Frontal cortex (tissue), 4 donors: ENCODE data around the gene TRPM1. TPM values are rescaled to one million over a fixed set of nuclear protein-coding genes. Genes with fewer than 3 reads are reported as not detected.

Source experiments
- DNase-seq, 2 donors: peaks; one replicate each; pipeline ENCODE4 v3.0.0; 2012; ENCODE audit warnings: low spot score in 2 of 2
- FAIRE-seq: peaks from 2 replicates; lab custom pipeline; 2012; peaks lifted over from hg19 to GRCh38; lab: Jason Lieb, UNC
- total RNA-seq: library from RNA; depleted of rRNA; stranded (reverse); fragments of >200 nt; gene quantifications from one replicate; pipeline ENCODE4 v1.2.3, GENCODE V29; 2014
- donor health status: control.
- donor health status: control.
- donor health status: control.

Gene TRPM1
- total RNA-seq, result not detected

- DNase-seq, result no peak
- FAIRE-seq, result no peak
Observed at GRCh38 chr15:31101262-31102038, at the start of gene TRPM1. TSS of gene TRPM1 (minus strand) at chr15:31101725. CDS start at chr15:31081355, 20,370 bp downstream.

GRCh38 chr15:31150732-31151231, 49.3 kb upstream of the TRPM1 start:
- DNase-seq (no peak), FAIRE-seq (no peak)

GRCh38 chr15:31149987-31150386, 48.5 kb upstream of the TRPM1 start:
- DNase-seq (no peak), FAIRE-seq (no peak)

- no peak for FAIRE-seq
Observed at GRCh38 chr15:31149088-31149505, 47.6 kb upstream of the TRPM1 start.

DNA sequence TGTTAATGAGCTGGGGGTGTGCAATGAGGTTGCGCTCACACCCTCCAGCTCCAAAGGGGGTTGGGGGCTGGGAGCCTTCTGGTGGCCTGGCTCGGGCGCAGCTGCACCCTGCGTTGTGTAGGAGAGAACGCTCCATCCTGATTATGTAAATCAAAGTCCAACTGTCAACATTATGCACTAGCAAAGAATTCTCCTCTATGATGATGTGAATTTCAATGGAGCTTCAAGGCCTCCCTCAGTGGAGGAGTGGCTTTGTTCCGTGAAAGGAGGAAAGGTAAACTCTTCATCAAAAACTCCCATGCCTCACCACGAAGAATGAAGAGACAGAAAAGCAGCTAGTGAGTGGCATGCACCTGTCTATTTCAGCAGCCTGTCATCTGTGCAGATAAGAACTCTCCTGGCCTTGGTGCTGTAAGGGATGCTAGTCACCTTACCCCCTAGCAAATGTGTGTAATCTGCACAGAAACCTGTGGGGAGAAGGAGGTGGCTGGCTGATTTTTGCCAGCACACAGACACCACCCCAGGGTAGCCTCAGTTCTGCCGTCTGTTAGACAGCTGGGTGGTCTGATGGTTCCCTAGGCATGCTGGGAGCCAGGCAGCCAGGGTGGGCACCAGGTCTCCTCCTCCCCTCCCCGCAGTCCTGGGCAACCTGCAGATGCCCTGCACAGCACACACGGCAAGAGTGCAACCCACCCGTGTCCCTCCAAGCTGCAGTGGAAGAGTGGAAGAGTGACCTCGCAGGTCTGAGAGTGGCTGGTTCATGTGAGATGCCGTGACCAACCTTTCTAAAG, 47.0 kb upstream of the TRPM1 start:
- DNase-seq (no peak), FAIRE-seq (no peak)

More at GRCh38 chr15:31149088-31149505, 47.6 kb upstream of the TRPM1 start:
- no peak for DNase-seq

- FAIRE-seq (no peak), DNase-seq (no peak)
Observed at GRCh38 chr15:31147944-31148296, 46.4 kb upstream of the TRPM1 start.

- FAIRE-seq (no peak), DNase-seq (no peak)
Observed at GRCh38 chr15:31147456-31147855, 45.9 kb upstream of the TRPM1 start.

GRCh38 chr15:31145271-31145911, 43.9 kb upstream of the TRPM1 start:
- FAIRE-seq (no peak), DNase-seq (no peak)

DNA sequence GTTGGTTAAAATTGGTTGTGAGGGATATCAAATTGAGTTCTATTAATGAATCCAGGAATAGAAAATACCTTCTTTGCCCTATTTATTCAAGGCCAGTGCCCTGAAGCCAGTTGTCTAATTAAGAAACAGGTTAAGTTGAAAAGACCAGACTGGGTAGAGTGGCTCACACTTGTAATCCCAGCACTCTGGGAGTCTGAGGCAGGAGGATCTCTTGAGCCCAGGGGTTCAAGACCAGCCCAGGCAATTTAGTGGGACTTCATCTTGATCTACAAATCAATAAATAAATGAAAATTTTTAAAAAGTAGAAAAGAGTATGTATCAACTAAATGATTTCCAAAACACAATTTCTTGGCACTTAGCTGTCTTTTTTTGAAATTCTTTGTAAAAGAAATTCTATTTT, 40.3 kb upstream of the TRPM1 start:
- DNase-seq, result no peak

DNA sequence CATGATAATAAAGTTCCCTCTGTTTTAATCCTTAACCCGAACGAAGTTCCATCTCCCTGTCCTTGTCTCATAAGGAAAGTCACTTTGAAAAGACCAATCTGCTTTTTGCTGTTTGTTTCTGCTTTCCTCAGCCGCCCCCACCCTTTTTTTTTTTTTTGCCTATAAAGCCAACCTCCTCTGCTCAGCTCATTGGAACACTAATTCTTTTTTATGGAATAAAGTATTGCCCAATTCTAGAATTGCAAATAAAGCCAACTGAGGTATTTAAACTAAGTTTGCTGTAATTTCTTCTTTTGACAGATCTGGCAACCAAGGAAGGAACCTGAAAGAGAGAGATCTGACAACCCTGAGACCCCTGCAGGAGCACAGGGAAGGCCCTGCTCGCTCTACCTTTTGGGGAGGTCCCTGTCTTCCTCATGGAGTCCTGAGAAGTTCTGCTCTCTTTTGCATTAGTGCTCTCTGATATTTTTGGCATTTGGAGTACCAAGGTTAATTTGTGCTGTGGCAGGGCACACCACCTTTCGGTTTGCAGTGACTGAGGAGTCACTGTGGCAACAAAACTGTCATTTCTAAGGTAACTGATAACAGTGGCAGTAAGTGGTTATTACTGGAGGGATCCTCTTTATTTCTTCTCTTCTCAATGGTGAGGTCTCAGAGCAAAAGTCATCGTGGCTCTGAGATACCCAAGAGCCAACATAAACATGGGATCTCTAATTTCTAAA, 35.2 kb upstream of the TRPM1 start:
- no peak for DNase-seq
- no peak for FAIRE-seq

More for the DNA sequence above, 40.3 kb upstream of the TRPM1 start:
- FAIRE-seq, result no peak

DNA sequence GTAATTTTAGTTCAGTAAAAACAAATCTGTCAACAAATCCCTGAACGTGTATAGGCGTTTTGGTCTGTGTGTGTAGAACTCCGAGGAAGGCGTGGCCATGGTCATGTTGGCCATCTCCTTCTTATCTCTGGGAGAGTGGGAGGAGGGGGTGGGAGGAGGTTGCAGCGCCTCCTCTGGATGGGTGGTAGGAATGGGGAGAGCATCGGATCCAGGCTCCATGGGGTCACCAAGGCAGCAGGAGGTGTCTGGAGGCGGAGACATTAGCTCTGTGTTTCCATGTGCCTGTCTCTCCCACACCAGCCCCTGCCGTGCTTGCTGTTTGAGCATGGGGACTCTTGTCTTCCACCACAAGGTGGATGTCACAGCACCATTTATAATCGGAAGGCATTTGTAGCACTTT, 34.5 kb upstream of the TRPM1 start:
- FAIRE-seq (no peak), DNase-seq (no peak)

DNA sequence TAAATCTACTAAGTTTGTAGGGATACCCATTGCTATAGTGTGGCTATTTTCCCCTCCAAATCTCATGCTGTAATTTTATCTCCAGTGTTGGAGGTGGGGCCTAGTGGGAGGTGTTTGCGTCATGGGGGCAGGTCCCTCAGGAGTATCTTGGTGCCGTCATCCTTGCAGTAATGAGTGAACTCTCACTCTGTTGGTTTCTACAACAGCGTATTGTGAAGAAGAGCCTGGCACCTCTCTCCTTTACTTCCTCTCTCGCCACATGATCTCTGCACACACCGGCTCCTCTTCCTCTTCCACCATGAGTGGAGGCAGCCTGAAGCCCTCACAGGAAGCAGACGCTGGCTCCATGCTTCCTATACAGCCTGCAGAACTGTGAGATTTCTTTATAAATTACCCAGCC, 34.0 kb upstream of the TRPM1 start:
- no peak for FAIRE-seq

GRCh38 chr15:31133890-31134289, 32.4 kb upstream of the TRPM1 start:
- no peak for DNase-seq
- no peak for FAIRE-seq

More for the DNA sequence above, 34.0 kb upstream of the TRPM1 start:
- no peak for DNase-seq

DNA sequence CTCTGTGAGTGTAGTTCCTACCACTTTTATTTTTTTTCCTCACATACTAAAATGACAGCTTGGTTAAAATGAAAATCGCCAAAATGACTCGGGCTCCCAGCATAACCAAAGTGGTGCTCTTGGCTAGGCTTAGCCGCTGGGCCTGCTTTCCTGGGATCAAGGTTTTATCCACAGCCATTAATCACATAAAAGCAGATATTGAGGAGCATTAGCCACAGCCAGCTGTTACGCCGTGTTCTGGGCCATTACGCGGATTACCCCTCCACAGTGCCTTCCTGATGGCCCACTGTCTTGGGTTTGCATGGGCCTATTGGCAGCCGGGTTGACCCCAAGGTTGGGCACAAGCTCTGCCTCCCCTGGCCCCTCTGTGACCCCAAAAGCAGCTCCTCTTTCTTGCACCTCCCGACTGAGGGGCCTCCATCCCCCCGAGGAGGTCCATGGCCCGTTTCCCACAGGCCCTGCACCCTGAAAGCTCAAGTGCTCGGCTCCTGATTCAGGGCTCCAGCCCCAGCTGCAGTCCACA, 30.4 kb upstream of the TRPM1 start:
- no peak for FAIRE-seq
- no peak for DNase-seq

DNA sequence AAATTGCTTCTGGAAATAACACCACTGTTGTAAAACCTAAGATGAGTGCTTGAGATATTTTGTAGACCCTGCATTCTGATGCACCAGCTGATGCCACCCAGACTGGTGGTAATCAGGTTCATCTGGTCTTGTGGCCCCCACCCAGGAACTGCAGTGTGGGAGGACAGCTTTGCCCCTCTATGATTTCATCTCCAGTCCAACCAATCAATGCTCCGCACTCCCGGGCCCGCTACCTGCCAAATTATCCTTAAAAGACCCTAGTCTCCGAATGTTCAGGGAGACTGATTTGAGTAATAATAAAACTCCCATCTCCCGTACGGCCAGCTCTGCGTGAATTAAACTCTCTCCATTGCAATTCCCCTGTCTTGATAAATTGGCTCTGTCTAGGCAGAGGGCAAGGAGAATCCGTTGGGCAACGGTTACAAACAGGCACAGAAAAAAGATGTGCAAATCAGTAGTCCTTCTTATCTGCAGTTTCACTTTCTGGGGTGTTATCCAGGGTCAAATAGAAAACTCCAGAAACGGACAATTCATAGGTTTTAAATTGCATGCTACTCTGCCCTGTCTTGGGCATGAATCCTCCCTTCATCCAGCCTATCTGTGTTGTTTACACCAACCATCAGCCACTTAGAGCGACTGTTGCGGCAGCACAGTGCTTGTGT, 29.2 kb upstream of the TRPM1 start:
- no peak for DNase-seq
- no peak for FAIRE-seq

DNA sequence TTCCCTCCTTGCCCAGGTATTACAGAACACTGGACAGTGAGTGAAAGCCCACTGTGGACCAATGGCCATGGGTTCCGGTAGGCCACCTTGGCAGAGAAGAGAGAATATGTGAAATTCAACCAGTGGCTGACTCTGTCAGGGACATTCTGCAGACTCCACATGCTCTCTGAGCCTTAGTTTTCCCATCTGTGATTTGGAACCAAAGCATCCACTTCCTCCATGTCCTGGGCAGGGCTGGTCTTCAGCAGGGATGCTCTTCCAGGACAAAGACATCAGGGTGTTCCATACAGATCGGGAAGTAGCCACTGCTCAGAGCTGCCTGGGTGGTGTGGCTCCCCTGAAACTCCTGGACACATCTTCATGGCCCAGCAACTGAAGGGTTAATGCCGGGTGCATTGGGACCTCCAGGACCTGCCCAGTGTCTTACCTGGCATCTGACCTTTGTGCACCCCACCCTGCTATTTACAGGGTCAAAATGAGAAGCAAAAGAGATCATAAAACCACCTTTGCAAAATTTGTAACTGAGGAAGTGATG, 28.3 kb upstream of the TRPM1 start:
- FAIRE-seq, result no peak
- no peak for DNase-seq

DNA sequence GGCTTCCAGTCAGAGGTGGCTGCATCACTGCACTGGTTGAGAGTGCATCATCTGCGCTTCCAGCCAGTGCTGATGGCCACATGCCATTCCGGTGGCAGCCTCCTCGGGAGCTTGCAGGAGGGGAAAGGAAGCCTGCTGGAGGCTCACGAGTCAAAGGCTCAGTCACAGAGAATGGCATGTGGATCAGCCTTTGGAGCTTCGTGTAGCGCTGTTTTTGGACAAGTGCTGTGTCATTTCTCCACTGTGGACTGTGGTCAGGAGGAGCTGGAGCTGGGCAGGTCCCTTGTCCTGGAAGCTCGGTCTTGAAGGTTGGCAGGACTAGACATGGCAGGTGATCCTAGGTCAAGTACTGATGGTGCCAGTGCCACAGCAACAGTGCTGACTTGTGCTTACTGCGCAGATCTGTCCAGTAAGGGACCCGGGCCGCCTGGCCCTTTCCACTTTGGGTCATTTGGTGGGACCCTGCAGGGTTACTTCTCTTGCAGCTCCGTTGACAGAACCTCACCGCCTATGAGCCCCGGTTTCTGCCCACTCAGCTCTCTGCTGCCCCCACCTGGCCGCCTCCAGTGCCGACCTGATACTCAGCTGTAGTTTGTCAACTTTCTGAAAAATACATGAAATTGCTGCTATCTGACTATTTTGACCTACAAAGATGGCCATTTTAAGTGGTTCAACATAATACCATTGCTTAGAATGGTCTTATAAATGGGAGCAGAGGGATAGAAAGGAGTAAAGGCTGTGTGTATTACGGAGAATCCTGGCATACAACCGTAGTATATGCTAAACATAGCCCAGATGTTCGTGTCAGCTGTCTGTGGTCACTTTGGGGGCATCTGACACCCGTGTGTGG, 27.6 kb upstream of the TRPM1 start:
- DNase-seq (peak; percentile 31 to 66), FAIRE-seq (no peak)

DNA sequence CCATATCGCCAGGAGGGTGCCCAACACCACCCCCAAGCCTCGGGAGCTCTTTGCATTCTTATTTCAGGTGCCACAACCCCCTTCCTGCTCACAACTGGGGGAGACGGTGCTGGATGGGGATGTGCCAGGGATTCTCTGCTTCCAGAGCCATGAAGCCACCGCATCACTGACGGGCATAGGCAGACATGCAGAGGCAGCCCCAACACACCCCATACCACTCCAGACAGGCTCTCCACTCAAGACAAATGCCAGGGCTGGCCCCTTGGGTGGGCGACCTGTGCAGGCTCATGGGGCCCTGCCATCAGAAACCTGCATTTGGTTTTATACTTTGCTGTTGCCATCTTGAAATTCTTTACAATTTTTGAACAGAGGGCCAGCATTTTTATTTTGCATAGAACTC, 27.0 kb upstream of the TRPM1 start:
- no peak for DNase-seq
- no peak for FAIRE-seq
